HG03064 (cell line): Measurements from ENCODE around the gene RDH5.
A peak's percentile ranks its signal among the peaks of the same experiment; 100 is the strongest.

Experiments
- ATAC-seq: cut with Tn5 transposase; IDR thresholded peaks from one replicate; pipeline ENCODE4 v1.9.1; 2021; ENCODE audit warnings: low read depth; ENCODE audit not compliant: unreplicated experiment

The RDH5 gene

DNA sequence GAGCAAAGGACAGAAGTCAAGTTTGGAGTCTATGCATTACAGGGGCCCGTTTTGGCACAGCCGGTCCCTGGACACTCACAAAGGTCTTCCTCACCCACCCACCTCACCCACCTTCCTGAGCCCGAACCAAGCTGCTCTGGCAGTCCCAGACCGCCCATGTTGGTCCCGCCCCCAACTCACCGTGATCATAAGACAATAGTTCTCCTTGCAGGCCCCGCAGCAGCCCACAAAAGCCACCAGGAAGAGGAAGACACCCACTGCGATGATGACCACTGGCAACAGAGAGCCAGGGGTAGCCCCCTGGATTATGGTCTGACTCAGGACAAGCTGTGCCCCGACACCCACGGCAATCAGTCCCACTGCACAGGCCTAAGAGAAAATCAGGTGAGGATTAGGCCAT is 6.8 kb downstream of the RDH5 start:
- ATAC-seq, result no peak

DNA sequence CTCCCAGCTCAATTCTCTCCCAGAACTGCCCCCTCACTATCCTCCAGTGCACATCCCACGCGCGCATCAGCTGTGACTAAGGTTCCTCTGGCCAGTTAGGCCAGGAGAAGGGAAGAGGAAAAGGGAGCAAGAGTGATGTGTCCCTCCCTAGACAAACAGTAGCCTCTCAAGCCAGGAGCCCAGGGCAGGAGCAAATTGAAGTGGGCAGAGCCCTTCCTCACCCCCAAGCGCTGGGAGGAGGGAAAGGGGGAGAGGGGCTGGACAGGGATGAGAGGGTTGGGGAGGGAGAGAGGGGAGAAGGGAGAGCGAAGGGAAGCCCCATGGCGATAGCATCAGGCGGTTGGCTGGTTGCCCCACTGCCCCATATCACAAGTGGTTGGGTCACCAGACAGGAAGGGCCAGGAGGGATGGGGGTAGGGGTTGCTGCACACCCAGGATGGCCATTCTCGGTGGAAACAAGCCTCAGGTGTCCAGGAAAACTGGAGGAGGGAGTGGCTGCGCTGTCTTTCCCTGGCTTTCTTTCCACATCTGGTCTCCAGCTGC is 7.5 kb downstream of the RDH5 start:
- no peak for ATAC-seq

DNA sequence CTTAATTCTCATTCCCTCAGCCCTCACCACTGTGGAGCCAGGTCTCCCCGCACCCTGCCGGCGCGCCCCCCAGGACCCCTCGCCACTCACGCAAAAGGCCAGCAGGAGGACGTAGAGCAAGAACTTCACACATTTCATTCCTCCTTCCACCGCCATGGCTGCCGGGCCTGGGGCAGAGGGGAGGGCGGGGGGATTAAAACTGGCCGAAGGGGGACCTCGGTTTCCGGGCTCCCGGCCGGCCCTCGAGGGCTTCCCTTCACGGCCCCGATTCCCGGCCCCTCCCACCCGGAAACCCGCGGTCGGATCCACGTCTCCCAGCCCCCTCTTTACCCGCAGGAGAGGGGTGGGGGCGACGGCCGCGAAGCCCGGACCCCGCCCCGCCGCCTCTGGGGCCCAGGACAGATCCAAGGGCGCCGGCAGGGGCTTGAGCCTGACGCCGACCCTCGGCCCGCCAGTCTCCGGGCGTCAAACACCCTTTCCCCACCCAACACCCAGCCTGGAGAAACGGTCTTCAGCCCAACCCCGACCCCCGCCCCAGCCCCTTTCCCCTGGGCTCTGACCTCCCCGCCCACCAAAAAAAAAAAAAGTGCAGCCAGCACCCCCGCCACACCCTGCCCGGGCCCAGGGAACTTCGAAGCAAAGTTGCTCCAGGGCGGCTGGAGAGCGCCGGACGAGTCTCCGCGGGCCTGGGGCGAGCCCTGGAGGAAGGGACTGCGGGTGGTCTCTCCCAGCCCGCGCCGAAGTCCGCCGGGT is 8.2 kb downstream of the RDH5 start:
- no peak for ATAC-seq

DNA sequence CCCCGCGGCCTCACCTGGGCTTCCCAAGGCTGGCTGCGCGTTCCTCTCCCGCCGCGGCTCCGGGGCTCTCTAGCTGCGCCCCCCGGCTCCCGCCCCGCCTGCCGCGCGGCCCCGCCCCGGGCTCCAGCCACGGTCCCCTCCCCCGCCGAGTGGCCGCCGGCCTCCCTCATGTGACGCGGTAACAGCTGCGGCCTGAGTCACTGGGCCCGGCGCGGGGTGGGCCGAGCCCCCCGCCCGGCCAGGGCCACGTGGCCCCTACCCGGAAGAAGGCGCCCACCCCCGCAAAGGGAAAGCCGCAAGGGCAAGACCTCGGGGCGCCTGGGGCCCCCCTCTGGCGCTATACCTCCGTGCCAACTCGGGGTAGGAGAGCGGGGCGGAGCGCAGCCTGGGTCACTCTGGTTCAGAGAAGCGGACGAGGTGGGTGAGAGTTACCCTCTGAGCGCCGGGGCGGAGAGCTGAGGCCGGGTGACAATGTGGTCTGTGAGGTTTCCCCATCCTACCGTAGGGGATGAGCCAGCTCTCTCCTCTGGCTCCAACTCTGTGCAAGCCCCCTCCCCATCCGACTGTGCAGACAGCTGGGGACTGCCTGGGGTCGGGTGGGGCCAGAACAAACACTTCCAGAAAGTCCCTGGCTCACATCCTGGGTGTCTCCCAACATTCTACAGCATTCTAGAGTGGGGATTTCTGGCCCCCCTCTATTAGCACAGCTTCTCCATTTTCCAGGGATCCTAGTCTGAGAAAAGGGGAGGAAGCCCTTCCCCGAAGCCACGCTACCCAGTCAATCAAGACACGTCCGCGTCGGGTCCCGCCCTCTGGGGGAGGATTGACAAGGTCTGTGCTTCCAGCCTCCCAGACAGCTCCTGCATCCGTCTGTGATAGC is 9.0 kb downstream of the RDH5 start, which contains the start of gene CD63:
CD63 (minus strand) TSS at position 71 of the 880 bp plus-strand sequence. CDS start 668 bp downstream, outside the sequence.
- ATAC-seq, result peak; percentile 61

DNA sequence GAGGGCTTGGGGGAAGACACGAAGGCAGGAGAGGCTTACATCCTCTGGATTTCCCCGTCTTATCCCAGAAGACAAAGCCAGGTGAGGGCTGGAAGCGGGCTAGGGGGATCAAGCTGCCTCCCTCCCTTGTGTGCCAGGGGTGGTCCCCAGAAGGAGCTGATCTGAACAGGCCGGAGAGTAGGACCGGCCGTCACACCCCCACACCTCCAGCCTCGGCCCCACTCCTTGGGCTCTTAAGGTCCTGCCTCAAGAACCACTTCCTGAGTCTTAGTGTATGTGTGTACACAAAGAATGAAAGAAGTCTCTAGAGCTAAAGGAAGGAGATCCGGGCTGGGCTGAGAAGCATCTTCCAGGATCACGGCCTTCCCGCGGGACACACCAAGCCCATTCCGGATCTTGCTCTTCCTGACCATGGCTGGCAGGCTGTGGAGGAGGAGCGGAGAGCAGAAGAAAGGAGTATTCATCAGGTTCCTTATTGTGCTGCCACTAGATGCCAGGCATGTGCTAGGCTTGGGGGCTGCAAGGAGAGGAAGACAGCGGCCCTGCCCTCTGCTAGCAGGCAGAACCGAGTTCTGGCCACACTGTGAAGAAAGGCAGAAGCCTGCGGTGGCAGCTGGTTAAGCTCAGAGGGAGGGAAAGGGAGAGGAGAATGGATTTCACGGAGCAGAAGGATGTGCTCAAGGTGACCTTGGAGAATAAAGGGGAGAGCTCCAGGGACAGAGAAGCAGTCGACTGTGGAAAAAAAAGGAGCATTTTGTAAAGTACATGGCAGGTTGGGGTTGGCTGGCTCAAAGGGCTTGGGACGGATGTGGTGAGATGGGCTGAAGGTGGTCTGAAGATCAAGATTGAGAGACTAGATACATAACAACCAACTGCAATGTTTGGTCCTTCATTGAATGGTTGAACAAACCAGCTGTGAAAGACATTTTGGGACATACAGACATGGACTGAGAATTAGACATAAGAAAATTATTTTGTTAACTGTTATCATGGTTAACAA is 9.9 kb downstream of the RDH5 start:
- ATAC-seq, result peak; percentile 43

DNA sequence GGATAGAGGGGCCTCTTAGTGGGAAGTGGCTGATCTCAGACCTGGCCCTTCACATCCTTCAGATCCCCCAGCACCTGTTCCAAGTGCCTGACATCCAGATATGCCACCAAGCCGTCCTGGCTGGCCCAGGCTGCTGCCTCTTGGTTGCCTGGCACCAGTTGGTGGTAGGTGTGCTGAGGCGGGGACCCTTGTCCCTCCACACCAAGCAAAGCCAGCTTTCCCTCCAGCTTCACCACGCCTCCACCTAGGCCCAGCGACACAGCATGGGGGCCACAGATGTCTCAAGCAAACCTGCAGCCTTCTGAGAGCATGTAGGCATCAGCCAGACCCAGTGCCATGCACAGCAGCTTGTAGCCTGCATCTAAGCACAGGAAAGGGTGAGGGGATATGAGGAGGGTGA is 12.1 kb downstream of the RDH5 start:
- ATAC-seq, result no peak

DNA sequence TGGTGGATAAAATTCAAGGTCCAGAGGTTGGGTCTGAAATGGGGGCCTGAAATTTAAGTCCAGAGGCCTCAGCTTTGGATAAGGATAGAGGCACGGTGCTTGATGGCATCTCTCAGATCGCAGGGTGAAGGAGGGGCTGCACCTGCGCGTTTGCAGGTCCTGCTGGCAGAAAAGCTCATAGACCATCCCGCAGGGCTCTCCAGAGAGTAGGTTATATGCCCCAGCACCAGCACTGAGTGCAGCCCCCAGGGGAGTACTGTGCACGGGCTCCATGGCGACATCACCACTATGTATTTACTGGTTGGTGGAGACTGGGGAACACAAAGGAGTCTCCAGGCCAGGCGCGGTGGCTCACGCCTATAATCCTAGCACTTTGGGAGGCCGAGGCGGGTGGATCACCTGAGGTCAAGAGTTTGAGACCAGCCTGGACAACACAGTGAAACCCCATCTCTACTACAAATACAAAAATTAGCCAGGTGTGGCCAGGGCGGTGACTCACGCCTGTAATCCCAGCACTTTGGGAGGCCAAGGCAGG is 12.9 kb downstream of the RDH5 start:
- no peak for ATAC-seq

DNA sequence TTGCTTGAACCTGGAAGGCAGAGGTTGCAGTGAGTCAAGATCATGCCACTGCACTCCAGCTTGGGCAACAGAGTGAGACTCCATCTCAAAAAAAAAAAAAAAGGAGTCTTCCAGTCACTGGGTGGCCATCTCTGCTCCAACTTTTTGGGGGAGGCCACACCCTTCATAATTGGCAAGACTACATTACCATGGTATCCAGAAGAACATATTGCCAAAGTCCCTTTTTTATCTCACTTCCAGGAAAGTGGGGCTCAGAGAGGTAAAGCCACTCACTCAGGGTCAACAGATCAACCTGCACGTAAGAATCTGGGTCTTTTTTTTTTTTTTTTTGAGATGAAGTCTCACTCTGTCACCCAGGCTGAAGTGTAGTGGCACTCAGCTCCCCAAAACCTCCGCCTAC is 13.7 kb downstream of the RDH5 start:
- ATAC-seq, result no peak

DNA sequence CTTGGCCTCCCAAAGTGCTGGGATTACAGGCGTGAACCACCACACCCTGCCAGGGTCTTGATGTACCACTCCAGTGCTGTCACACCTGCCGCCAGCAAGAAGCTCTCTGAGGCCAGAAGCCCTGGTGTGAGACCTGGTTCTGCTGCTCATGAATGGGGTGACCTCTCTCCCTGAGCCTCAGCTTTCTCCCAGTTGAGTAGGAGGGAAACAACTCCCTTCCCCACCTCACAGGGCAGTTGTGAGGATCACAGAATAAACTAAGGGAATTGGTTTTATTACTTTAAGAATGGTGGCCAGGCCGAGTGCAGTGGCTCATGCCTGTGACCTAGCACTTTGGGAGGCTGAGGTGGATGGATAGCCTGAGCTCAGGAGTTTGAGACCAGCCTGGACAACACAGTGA is 14.4 kb downstream of the RDH5 start:
- no peak for ATAC-seq

DNA sequence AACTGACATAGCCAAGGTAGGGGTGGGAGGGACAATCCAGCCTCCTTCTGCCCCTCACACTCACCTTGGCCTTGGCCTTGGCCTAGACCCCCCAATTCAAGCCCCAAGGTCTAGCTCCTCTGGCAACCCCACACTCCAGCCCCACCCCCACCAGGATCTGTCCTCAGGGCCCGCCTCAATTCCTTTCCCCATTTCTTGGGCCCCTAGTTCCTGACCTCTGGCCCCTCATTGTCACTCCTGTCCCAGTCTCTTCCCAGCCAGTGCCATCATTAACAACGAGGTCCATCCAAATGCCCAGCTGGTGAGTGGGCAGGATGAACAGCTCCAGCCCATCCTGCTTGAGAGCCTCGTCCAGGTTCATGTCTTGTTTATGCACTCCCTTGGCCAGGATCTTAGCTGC is 15.9 kb downstream of the RDH5 start:
- no peak for ATAC-seq

DNA sequence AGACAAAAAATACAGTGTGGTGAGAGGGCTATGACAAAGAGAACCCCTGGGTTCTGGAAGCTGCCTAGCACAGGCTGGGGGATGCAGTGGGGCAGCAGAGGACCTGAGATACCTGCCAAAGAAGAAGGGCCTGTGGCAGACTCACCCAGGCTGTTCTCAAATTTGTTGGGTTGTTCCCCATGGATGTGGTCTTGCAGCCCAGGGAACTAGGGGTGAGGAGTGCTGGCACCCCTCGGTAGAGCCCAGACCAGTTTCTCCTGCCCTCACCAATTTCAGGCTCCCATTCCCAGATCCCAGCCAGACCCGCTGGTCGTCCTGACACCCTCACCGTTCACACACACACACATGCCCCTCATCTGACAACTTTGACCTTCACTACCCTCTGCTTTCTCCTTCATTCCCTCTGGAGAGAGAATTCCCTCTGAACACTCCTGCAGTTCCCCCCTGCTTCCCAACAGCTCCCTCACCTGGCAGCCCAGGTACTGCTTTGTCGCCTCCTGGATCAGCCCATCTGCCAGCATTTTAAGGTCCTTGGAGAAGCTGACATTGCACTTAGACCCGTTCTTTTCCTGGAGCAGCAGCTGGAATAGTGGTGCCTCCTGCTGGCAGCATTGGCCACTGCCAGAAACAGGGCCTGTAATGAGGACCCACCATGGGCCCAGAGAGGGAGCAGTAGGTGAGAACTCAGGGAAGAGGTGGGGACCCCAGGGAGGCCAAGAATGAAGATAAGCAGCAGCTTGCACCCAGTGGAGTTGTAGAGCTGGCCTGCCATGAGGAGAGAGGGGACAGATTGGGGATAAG is 16.8 kb downstream of the RDH5 start:
- ATAC-seq, result no peak

DNA sequence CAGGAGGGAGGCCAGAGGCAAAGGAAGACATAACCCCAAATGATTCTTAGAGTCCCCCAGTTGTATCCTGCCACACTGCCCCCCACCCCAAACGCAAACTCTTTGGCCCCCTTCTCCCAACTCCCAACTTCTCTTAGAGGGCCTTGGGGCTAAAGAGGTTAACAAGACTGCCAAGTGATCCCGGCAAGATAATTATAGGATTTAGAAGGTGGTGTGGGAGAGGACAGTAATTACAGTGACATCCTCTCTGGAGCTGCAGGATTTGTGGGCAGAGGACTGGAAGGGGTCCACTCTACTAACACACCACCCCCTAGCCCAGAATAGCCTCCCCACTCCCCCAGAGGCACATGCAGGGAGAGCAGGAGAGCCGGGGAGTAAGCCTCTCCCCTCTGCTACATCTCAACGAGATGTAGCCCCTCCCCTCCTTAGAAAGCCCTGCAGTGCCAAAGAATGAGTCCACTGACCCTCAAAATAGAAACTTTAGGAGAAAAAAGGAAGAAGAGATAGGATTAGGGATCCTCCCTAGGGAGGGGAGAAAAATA is 17.5 kb downstream of the RDH5 start:
- no peak for ATAC-seq

DNA sequence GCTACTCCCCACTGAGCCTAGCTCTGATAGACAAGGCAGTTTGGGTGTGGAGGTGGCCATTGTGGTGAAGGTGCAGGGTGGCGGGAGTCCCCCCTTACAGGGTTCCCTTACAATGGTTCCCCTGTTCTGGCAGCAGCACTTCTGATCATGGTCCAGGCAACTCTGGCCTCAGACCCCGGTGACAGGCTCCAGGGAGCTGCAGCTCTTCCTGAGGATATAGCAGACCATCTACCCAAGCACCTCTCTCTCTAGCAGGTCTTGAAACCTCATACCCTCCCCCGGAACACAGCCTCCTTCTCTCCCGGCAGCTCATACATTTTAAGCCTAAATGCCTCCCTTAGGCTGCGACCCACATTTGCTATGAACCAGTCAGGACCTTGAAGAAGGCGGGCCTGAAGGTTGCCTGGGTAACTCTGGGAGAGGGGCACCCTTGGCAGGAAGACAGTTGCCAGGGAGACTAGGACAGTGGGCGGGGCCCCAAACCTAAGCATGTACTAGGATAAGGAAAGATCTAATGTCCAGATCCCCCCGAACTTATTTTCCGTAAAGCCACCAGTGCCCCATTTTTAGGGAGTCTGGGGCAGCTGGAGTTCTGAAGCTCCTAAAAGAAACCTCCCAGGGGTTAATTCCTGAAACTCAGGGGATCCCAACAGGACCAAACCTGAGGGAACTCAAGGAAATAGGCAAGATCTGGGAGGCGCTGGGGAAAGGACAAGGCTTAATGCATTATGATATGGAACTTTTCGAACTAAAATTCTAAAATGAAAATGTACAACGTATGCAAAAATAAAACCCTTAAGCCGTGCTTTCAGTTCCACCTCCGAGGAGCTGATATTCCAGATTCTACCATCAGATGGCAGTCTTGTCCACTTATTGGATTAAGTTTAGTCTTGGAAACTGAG is 18.2 kb downstream of the RDH5 start:
- ATAC-seq, result peak; percentile 82

DNA sequence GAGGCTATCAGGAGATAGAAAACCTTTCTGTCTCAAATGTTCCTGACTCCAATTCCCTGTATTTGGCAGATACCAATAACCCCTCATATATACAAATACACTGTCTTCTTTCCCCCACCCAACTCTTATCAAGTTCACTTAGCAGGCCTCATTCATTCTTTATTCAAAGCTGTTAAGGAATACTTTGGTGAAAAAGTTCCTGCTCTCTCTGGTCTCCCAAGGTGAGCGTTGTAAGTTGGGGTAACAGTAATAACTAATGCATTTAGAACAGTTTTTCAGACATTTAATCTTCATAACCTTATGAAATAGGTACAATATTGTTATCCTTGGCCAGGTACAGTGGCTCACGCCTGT is 18.8 kb downstream of the RDH5 start:
- no peak for ATAC-seq

DNA sequence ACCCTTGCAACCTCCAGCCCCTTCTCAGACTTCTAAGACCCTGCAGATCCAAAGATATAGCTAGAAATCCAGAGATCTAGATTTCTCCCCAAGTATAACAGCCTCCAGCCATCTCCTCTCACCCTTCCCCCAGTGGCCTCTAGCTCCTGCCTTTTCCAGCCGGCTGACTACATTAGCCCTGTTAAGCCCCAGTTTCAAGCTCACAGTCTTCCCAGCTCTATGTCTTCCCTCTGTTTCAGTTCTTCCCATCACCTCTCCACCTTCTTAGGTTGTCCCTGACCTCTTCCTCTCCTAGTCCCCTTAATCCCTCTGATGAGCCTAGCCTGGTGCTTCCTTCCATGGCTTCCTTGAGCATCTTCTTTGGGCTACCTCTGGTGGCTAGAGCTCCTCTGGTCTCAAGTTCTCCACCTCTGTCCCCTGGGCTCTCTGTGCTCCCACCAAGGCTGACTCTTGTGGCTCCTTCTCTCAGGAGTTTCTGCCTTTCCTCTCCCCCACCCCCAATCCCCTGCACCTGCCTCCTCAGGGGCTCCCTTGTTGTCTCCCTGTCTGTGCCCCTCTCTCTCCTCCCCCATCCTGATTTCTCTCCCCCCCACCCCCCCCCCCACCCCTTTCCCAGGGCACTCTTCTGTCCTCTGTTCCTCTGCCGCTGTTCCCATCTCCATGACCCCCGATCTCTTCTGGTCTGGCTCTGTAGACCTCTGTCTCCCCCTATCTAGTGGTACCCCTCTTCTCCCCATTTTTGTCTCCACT is 21.9 kb downstream of the RDH5 start:
- no peak for ATAC-seq

DNA sequence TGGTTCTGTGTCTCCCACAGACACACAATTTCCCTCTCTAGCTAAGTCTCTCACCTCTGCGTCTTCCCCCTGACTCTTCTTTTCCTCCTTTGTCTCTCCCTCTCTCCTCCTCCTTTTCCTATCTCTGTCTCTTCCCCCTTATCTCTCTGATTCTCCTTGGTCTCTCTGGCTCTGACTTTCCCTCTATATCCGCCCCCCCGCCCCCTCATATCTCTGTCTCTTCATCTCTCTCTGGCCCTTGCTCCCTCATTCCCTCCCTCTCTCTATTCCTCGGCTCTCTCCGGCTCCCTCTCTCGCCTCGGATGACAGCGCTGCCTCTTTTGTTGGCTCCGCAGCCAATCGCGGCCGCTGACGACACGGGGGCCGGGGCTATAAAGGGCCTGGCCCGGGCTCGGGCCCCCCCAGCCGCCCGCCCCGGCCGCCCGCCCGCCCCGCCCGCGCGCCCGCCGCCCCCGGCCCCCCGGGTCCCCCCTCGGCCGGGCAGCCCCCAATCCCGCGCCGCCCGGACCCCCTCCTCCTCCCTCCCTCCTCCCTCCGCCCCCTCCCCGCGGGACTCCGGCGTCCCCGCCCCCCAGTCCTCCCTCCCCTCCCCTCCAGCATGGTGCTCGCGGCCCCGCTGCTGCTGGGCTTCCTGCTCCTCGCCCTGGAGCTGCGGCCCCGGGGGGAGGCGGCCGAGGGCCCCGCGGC is 22.7 kb downstream of the RDH5 start, which contains the start of gene GDF11:
GDF11 (plus strand) TSS at position 404 of the 687 bp plus-strand sequence; CDS start at position 599, 195 bp downstream.
- no peak for ATAC-seq
